ENCODE data around the gene GP1BB.

GP1BB gene

GRCh38 chr22:19742160-19743066 is 19.1 kb downstream of the GP1BB start:
- DNase-seq (ENCODE audit: low read depth in 2 of 2) = no peak

GRCh38 chr22:19743081-19743480 is 19.7 kb downstream of the GP1BB start:
- DNase-seq (ENCODE audit: low read depth in 2 of 2) = no peak

GRCh38 chr22:19743651-19744050 is 20.3 kb downstream of the GP1BB start:
- no peak for DNase-seq (ENCODE audit: low read depth in 2 of 2)

- no peak for DNase-seq (ENCODE audit: low read depth in 2 of 2)
Measured at GRCh38 chr22:19744350-19745006, 21.1 kb downstream of the GP1BB start.

GRCh38 chr22:19745155-19746101 is 22.1 kb downstream of the GP1BB start:
- no peak for DNase-seq (ENCODE audit: low read depth in 2 of 2)

DNA sequence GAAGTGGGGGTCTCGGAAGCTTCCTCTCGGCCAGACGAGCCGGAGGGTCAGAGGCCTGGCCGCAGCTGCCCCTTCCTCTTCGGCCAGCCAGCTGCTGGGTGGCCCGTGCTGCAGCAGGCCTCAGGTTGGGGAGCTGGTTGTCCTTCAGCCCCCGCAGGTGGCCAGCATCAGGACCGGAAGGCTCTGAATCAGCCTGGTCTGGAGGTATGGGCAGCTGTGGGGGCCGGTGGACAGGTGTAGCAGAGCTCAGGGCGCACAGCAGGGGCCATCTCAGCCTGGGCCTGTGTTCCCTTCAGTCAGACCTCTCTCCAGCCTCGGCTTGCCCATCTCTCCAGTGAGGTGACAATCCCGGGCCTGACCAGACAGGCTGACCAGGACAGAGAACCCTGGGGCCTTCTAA is 23.4 kb downstream of the GP1BB start:
- no peak for DNase-seq (ENCODE audit: low read depth in 2 of 2)

- no peak for DNase-seq (ENCODE audit: low read depth in 2 of 2)
Measured at GRCh38 chr22:19747551-19747950, 24.2 kb downstream of the GP1BB start.

- DNase-seq (ENCODE audit: low read depth in 2 of 2) = no peak
Measured at GRCh38 chr22:19748139-19748538, 24.8 kb downstream of the GP1BB start.

GRCh38 chr22:19748991-19749664 is 25.8 kb downstream of the GP1BB start:
- DNase-seq (ENCODE audit: low read depth in 2 of 2) = no peak

- no peak for DNase-seq (ENCODE audit: low read depth in 2 of 2)
Measured at GRCh38 chr22:19749876-19750275, 26.5 kb downstream of the GP1BB start.

GRCh38 chr22:19750507-19751490 is 27.5 kb downstream of the GP1BB start:
- no peak for DNase-seq (ENCODE audit: low read depth in 2 of 2)

GRCh38 chr22:19751497-19752245 is 28.3 kb downstream of the GP1BB start:
- no peak for DNase-seq (ENCODE audit: low read depth in 2 of 2)

DNA sequence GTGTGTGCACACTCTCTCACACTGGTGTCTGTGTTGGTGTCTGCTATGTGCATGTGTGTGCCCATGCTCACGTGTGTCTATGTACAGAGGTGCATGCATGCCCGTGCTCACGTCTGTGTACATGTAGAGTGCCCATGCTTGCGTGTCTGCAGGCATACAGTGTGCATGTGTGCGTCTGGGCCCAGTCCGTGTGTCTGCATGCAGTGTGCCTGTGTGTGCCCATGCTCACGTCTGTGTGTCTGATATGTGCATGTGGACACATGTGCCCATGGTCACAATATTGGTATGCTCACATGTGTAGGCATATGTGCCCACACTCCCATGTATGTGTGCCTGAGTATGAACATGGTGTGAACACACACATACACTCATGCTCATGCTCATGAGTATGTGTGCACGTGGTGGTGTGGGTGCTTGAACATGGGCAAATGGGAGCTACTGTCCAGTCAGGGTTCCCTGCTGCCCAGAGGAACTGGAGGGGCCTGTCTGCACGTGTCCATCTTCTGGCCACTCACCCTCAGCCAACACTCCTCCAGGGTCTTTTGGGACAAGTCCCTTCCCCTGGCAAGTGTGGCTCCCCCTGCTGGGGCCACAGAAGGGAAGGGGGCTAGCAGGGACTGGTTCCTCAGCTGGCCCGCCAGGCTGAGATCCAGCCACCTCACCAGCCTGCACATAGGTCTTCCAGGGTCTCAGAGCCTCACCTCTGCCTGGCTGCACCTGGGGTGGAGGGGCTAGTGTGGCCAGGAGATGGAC is 29.9 kb downstream of the GP1BB start:
- DNase-seq (ENCODE audit: low read depth in 2 of 2) = no peak

- no peak for DNase-seq (ENCODE audit: low read depth in 2 of 2)
Measured at GRCh38 chr22:19753996-19754700, 30.8 kb downstream of the GP1BB start.

DNA sequence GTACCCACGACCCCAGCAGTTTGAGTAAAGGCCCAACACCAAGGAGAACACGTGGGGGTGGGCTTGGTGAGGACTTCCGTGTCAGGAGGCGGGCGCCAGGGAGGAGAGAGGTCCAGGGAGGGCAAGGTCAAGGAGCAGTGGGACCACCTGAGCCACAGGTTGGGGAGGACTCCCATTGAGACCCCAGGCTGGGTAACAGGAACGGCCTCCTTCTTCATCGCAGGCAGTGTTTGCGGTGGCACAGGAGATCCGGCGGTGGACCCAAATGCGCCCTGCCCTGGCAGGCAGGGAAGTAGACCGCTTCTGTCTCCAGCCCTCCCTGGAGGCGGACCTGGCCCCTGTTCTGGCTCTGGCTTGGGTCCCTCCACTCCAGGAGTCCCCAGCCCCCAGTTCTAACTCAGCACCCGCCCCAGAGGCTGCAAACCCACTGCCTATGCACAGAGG is 31.4 kb downstream of the GP1BB start:
- no peak for DNase-seq (ENCODE audit: low read depth in 2 of 2)

- no peak for DNase-seq (ENCODE audit: low read depth in 2 of 2)
Measured at GRCh38 chr22:19755145-19755710, 31.9 kb downstream of the GP1BB start.

GRCh38 chr22:19755722-19756287 is 32.5 kb downstream of the GP1BB start:
- no peak for DNase-seq (ENCODE audit: low read depth in 2 of 2)

Measured in stimulated activated CD4-positive, alpha-beta T cell treated with anti-CD3 and anti-CD28 coated beads, Interleukin-15, amount 100 ng/mL, for 48 hours (primary cell).